Measurements from ENCODE around the gene PLA2G2D.

GRCh38 chr1:20142001-20142710 lies 22.8 kb upstream of the PLA2G2D start:
- TF ChIP-seq RARB (CRISPR knock-in tag; IDR thresholded peaks at IDR 0.05): no peak
- TF ChIP-seq PATZ1 (CRISPR knock-in tag; IDR thresholded peaks at IDR 0.05; ENCODE audit: borderline replicate concordance): no peak
- TF ChIP-seq ZC3H10 (CRISPR knock-in tag; IDR thresholded peaks at IDR 0.05): no peak
- TF ChIP-seq BACH2 (CRISPR knock-in tag; IDR thresholded peaks at IDR 0.05; ENCODE audit: borderline replicate concordance): no peak
- TF ChIP-seq, protein P1, sequence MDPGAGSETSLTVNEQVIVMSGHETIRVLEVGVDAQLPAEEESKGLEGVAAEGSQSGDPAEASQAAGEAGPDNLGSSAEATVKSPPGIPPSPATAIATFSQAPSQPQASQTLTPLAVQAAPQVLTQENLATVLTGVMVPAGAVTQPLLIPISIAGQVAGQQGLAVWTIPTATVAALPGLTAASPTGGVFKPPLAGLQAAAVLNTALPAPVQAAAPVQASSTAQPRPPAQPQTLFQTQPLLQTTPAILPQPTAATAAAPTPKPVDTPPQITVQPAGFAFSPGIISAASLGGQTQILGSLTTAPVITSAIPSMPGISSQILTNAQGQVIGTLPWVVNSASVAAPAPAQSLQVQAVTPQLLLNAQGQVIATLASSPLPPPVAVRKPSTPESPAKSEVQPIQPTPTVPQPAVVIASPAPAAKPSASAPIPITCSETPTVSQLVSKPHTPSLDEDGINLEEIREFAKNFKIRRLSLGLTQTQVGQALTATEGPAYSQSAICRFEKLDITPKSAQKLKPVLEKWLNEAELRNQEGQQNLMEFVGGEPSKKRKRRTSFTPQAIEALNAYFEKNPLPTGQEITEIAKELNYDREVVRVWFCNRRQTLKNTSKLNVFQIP (CRISPR knock-in tag; IDR thresholded peaks at IDR 0.05; ENCODE audit: borderline replicate concordance, low read depth): no peak
- no peak for TF ChIP-seq ZFP3 (CRISPR knock-in tag; IDR thresholded peaks at IDR 0.05)
- no peak for TF ChIP-seq PPARA (CRISPR knock-in tag; IDR thresholded peaks at IDR 0.05; ENCODE audit: borderline replicate concordance)
- TF ChIP-seq CSDC2 (CRISPR knock-in tag; IDR thresholded peaks at IDR 0.05): no peak
- TF ChIP-seq, protein P2, sequence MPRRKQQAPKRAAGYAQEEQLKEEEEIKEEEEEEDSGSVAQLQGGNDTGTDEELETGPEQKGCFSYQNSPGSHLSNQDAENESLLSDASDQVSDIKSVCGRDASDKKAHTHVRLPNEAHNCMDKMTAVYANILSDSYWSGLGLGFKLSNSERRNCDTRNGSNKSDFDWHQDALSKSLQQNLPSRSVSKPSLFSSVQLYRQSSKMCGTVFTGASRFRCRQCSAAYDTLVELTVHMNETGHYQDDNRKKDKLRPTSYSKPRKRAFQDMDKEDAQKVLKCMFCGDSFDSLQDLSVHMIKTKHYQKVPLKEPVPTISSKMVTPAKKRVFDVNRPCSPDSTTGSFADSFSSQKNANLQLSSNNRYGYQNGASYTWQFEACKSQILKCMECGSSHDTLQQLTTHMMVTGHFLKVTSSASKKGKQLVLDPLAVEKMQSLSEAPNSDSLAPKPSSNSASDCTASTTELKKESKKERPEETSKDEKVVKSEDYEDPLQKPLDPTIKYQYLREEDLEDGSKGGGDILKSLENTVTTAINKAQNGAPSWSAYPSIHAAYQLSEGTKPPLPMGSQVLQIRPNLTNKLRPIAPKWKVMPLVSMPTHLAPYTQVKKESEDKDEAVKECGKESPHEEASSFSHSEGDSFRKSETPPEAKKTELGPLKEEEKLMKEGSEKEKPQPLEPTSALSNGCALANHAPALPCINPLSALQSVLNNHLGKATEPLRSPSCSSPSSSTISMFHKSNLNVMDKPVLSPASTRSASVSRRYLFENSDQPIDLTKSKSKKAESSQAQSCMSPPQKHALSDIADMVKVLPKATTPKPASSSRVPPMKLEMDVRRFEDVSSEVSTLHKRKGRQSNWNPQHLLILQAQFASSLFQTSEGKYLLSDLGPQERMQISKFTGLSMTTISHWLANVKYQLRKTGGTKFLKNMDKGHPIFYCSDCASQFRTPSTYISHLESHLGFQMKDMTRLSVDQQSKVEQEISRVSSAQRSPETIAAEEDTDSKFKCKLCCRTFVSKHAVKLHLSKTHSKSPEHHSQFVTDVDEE (CRISPR knock-in tag; IDR thresholded peaks at IDR 0.05): no peak
- no peak for TF ChIP-seq ISL1 (CRISPR knock-in tag; IDR thresholded peaks at IDR 0.05)
